ENCODE data around the gene ABCA2. TPM values are rescaled to one million over a fixed set of nuclear protein-coding genes. Genes with fewer than 3 reads are reported as not detected.

Gene ABCA2
- total RNA-seq: 10 to 100 TPM; 37.2 to 60.5 TPM

GRCh38 chr9:137027369-137028262, at the start of gene ABCA2:
TSS of gene ABCA2 (minus strand) at chr9:137028237. CDS start at chr9:137028140, 97 bp downstream.
- TF ChIP-seq CTCF (IDR thresholded peaks at IDR 0.05): no peak
- no peaks in the 10 kb centered on the region for H3K36me3 ChIP-seq
- peaks cover 20 to 30% of the 10 kb centered on the region in 2 donors for H3K4me1 ChIP-seq (ENCODE audit: control insufficient read depth in 1 of 2, low read depth in 2 of 2)
- peak within 1 kb of the TSS; percentile 92 for H3K4me3 ChIP-seq
- H3K9me3 ChIP-seq: no peaks in the 10 kb centered on the region
- no peaks in the 10 kb centered on the region for H3K27me3 ChIP-seq (replicated peaks; ENCODE audit: insufficient read depth)
- DNase-seq (ENCODE audit: low spot score) (no peak), ATAC-seq (ENCODE audit: insufficient number of reproducible peaks, low FRiP score, low read depth) (peak; percentile 27)
- peak within 1 kb of the TSS in 1 of 2 donors; percentile 34 for H3K27ac ChIP-seq

GRCh38 chr9:137077010-137077747, 49.1 kb upstream of the ABCA2 start, which contains the start of gene UAP1L1:
TSS of gene UAP1L1 (plus strand) at chr9:137077517. CDS start at chr9:137077533, 16 bp downstream.
- H3K27me3 ChIP-seq (replicated peaks; ENCODE audit: insufficient read depth): no peaks in the 10 kb centered on the region
- ATAC-seq (ENCODE audit: insufficient number of reproducible peaks, low FRiP score, low read depth): no peak
- DNase-seq (ENCODE audit: low spot score): no peak
- peaks cover 10% of the 10 kb centered on the region for H3K36me3 ChIP-seq
- TF ChIP-seq CTCF (IDR thresholded peaks at IDR 0.05): no peak
- no peaks in the 10 kb centered on the region for H3K9me3 ChIP-seq
- H3K4me3 ChIP-seq: peak within 1 kb of the TSS; percentile 80
- peaks cover 11 to 21% of the 10 kb centered on the region in 2 donors for H3K4me1 ChIP-seq (ENCODE audit: control insufficient read depth in 1 of 2, low read depth in 2 of 2)
- peak within 1 kb of the TSS in 1 of 2 donors; percentile 9 for H3K27ac ChIP-seq

GRCh38 chr9:137076636-137077009, 48.6 kb upstream of the ABCA2 start:
- Histone ChIP-seq H3K27ac (peak overlapping the region in 1 of 2 donors; percentile 9), H3K4me1 (ENCODE audit: control insufficient read depth in 1 of 2, low read depth in 2 of 2) (peaks cover 11 to 21% of the 10 kb centered on the region in 2 donors)
- no peak for ATAC-seq (ENCODE audit: insufficient number of reproducible peaks, low FRiP score, low read depth)

GRCh38 chr9:137075275-137075775, 47.3 kb upstream of the ABCA2 start:
- Histone ChIP-seq H3K4me1 (ENCODE audit: control insufficient read depth in 1 of 2, low read depth in 2 of 2) (peaks cover 11 to 32% of the 10 kb centered on the region in 2 donors), H3K9me3 (no peaks in the 10 kb centered on the region)

More at GRCh38 chr9:137076636-137077009, 48.6 kb upstream of the ABCA2 start:
- H3K27me3 ChIP-seq (replicated peaks; ENCODE audit: insufficient read depth): no peaks in the 10 kb centered on the region
- DNase-seq (ENCODE audit: low spot score): no peak
- H3K9me3 ChIP-seq: no peaks in the 10 kb centered on the region
- peaks cover 10% of the 10 kb centered on the region for H3K36me3 ChIP-seq
- peak overlapping the region; percentile 80 for H3K4me3 ChIP-seq
- TF ChIP-seq CTCF (IDR thresholded peaks at IDR 0.05): no peak

More at GRCh38 chr9:137075275-137075775, 47.3 kb upstream of the ABCA2 start:
- DNase-seq (ENCODE audit: low spot score) (no peak), ATAC-seq (ENCODE audit: insufficient number of reproducible peaks, low FRiP score, low read depth) (no peak)
- H3K27ac ChIP-seq: no peak overlapping the region
- TF ChIP-seq CTCF (IDR thresholded peaks at IDR 0.05): no peak
- H3K36me3 ChIP-seq: peaks cover 6% of the 10 kb centered on the region
- no peak overlapping the region for H3K4me3 ChIP-seq
- H3K27me3 ChIP-seq (replicated peaks; ENCODE audit: insufficient read depth): no peaks in the 10 kb centered on the region

All from thoracic aorta (tissue), 2 donors.